Activated naive CD4-positive, alpha-beta T cell treated with anti-CD3 and anti-CD28 coated beads for 36 hours (primary cell): ENCODE data around the gene CFAP43. TPM values are rescaled to one million over a fixed set of nuclear protein-coding genes. Genes with fewer than 3 reads are reported as not detected.
"Not testable (repeated sequence)": the region's sequence is repeated elsewhere in the genome, so short reads cannot be mapped to it uniquely, and the experiment has no call there.

Experiments used
- CTCF ChIA-PET: fragments of 350-600 bp; sonication (Branson Sonifier 250); formaldehyde crosslinking; loops from one replicate; lab custom pipeline; 2021; ENCODE audit warnings: antibody characterized with exemption; lab: Charles Lee
- DNase-seq: peaks from one replicate; pipeline ENCODE4 v3.0.0-alpha.2; 2020
- H3K27ac Mint-ChIP-seq: one replicate; pipeline ENCODE4 v1.8.0; 2021; ENCODE audit warnings: mild to moderate bottlenecking, mixed read lengths
- H3K27me3 Mint-ChIP-seq: one replicate; pipeline ENCODE4 v1.8.0; 2021; ENCODE audit warnings: low read depth, mixed read lengths
- H3K36me3 Mint-ChIP-seq: one replicate; pipeline ENCODE4 v1.8.0; 2021; ENCODE audit warnings: low read depth, mixed read lengths
- H3K4me1 Mint-ChIP-seq: one replicate; pipeline ENCODE4 v1.8.0; 2021; ENCODE audit warnings: low read depth, mixed read lengths
- H3K4me3 Mint-ChIP-seq: one replicate; pipeline ENCODE4 v1.8.0; 2021; ENCODE audit warnings: mild to moderate bottlenecking, moderate library complexity, mixed read lengths
- H3K9me3 Mint-ChIP-seq: one replicate; pipeline ENCODE4 v1.8.0; 2021; ENCODE audit warnings: mixed read lengths
- intact Hi-C: fragments of 100-400 bp; cut with micrococcal nuclease; formaldehyde crosslinking; loops from one replicate; pipeline ENCODE4 v1.15.1; 2023
- total RNA-seq, 2 experiments: library from RNA; stranded (reverse); gene quantifications; one replicate each; pipeline ENCODE4 v1.2.3, GENCODE V29; 2021

The CFAP43 gene
- total RNA-seq, 2 experiments from 2014 or later = not detected

DNA sequence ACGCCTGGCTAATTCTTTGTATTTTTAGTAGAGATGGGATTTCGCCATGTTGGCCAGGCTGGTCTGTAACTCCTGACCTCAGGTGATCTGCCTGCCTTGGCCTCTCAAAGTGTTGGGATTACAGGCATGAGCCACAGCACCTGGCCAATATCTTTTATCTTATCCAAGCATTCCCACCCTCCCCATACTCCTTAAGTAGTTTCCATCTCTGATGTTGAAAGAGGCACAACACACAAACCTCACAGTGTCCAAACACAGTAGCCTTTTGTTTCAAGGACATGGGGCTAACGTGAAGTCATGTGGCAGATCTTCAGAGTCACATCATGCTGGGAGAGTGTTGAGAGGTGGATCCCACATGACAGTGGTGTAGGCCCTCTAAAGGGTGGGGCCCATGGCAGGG, 10.8 kb upstream of the CFAP43 start:
- intact Hi-C loops, H3K4me3 Mint-ChIP-seq, H3K27me3 Mint-ChIP-seq, CTCF ChIA-PET, H3K27ac Mint-ChIP-seq, DNase-seq, H3K9me3 Mint-ChIP-seq, H3K36me3 Mint-ChIP-seq: not testable (repeated sequence)
- peaks cover 11% of the 10 kb centered on the region for H3K4me1 Mint-ChIP-seq

DNA sequence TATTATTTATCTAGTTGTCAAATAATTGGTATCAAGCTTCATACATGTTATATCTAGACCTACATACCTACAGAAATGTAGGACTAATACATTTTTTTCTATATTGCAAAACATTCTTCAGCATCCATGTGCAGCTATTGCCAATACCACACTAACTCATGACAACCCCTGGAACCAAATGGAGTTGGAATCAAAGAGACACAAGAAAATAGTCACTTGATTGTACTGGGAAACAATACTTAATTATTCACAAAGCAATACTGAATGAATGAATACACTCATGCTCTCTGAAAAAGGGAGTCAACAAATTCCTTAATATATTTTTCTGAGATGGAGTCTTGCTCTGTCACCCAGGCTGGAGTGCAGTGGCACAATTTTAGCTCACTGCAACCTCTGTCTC, 10.4 kb upstream of the CFAP43 start:
- Mint-ChIP-seq H3K9me3 (no peaks in the 10 kb centered on the region), H3K4me3 (no peak overlapping the region), H3K27me3 (peaks cover 5% of the 10 kb centered on the region)

DNA sequence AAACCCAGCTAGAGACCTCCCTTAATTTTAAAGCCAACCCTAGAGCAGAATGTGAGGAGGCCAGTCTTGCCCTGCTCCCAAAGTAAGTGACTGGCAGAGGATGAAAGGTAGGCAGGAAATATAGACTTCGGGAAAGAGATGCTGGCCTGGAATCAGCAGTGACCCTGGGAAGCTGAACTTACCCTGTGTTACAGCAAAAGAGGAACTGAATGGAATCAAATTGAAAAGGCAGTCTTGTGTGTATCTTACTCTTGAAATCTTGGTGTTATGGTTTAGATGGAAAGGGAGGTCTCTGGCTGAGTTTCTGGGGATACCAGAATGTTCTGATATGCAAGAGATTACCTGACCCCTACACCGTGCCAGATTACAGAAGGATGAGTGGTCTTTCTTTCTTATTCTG, 7.9 kb upstream of the CFAP43 start:
- Mint-ChIP-seq H3K27ac (no peak overlapping the region), H3K9me3 (peaks cover 8% of the 10 kb centered on the region), H3K36me3 (no peaks in the 10 kb centered on the region), H3K4me3 (no peak overlapping the region), H3K4me1 (no peaks in the 10 kb centered on the region), H3K27me3 (peaks cover 9% of the 10 kb centered on the region)
- DNase-seq = no peak
- CTCF ChIA-PET = no interaction called here
- intact Hi-C loops = no loop called here

More for the DNA sequence above, 10.4 kb upstream of the CFAP43 start:
- intact Hi-C loops = no loop called here
- H3K36me3 Mint-ChIP-seq = no peaks in the 10 kb centered on the region
- CTCF ChIA-PET = no interaction called here
- H3K4me1 Mint-ChIP-seq = peaks cover 11% of the 10 kb centered on the region
- H3K27ac Mint-ChIP-seq = no peak overlapping the region
- DNase-seq = no peak

DNA sequence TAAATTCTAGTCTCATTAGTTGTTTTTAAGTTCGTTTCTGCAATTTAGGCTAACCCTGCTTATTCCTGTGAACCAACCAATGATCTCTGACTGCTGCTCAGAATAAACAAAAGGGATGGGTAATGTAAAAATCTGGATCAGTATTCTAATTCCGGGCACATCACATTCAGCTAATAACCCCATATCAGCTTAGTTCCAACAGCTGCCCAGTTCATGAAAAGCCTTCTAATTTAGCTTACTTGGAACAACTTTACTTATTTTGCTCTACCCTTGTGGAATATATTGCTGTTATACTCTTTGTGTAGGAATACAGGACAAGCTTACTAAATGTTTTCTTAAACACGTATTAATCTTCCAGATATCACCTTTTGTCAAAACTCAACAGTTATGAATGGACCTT, 3.6 kb upstream of the CFAP43 start:
- H3K4me1 Mint-ChIP-seq = peaks cover 6% of the 10 kb centered on the region
- CTCF ChIA-PET = no interaction called here
- peaks cover 19% of the 10 kb centered on the region for H3K9me3 Mint-ChIP-seq
- H3K27ac Mint-ChIP-seq = no peak overlapping the region
- H3K36me3 Mint-ChIP-seq = no peaks in the 10 kb centered on the region
- H3K4me3 Mint-ChIP-seq = no peak overlapping the region
- intact Hi-C loops = no loop called here
- DNase-seq = no peak
- H3K27me3 Mint-ChIP-seq = peaks cover 13% of the 10 kb centered on the region

DNA sequence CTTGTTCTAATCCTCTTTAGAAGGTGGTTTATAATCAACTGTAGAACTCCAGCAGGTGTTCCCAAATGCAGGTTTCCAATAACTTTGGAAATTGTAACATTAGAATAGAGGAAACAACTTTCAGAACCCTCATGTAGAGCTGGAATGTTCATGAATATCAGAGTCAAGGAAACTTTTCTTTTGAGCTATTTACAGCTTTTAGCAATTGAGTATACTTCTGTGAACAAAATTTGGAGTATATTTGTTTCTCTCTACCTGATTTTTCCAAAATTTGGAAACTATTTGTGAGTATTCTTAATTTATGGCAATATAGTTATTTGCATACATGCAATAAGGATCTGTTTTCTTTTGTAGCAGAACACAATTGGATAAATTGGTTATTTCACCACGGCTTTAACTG, 2.8 kb upstream of the CFAP43 start:
- H3K27ac Mint-ChIP-seq = no peak overlapping the region
- no peaks in the 10 kb centered on the region for H3K36me3 Mint-ChIP-seq
- H3K9me3 Mint-ChIP-seq = peaks cover 19% of the 10 kb centered on the region
- intact Hi-C loops = no loop called here
- no peak for DNase-seq
- H3K27me3 Mint-ChIP-seq = peaks cover 13% of the 10 kb centered on the region
- peaks cover 6% of the 10 kb centered on the region for H3K4me1 Mint-ChIP-seq
- CTCF ChIA-PET = no interaction called here
- no peak overlapping the region for H3K4me3 Mint-ChIP-seq

DNA sequence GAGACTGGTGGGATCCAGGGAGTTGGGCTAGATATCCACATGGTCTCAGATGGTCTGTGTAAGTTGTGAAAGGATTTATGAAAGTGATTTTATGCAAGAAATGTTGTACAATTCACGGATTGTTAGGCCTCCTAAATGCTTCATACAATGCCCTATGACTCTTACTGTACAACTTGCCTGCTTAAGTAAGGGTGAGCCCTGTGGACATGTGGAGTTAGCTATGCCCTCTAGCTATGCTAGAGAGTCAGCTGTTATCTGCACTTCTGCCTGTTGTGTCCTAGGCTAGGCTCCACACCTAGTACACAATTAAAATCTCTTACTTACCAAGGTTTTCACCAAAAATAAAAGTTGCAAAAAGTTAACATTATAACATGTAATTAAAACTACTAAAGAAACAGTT, 1.7 kb upstream of the CFAP43 start:
- H3K9me3 Mint-ChIP-seq = peaks cover 19% of the 10 kb centered on the region
- CTCF ChIA-PET = interaction anchor here (2.7 kb wide), 1 partner anchor 41 kb away, joined by 12 read pairs; no protein-coding TSS in a partner anchor
- H3K4me3 Mint-ChIP-seq = peak overlapping the region; percentile 45
- H3K4me1 Mint-ChIP-seq = peaks cover 6% of the 10 kb centered on the region
- peaks cover 8% of the 10 kb centered on the region for H3K27me3 Mint-ChIP-seq
- no peak for DNase-seq
- no peak overlapping the region for H3K27ac Mint-ChIP-seq
- intact Hi-C loops = no loop called here
- H3K36me3 Mint-ChIP-seq = no peaks in the 10 kb centered on the region

DNA sequence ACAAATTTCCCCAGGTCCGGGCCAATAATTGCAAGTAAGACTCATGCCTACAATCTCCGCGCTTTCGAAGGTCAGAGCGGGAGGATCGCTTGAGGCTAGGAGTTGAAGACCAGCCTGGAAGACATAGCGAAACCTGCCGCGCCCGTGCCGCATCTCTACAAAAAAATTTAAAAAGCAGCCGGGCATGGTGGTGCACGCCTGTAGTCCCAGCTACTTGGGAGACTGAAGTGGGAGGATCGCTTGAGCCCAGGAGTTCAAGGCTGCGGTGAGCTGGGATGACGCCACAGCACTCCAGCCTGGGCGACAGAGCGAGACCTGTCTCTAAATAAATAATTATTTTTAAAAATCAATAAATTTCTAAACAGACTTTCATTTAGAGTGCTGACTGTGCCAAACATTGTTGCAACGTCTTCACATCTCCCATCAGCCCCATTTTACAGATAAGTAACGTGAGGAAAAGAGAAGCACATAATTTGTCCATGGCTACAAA, 494 bp upstream of the CFAP43 start:
- intact Hi-C loops = loop anchor here (1.0 kb wide), 5 partner anchors 22 to 111 kb away; partner anchors contain the start of genes GSTO1 and GSTO2
- Mint-ChIP-seq H3K4me1 (peaks cover 6% of the 10 kb centered on the region), H3K4me3 (peak overlapping the region; percentile 87), H3K27me3 (peaks cover 8% of the 10 kb centered on the region), H3K9me3 (peaks cover 19% of the 10 kb centered on the region), H3K27ac (peak overlapping the region; percentile 50), H3K36me3 (no peaks in the 10 kb centered on the region)
- CTCF ChIA-PET = interaction anchor here (2.7 kb wide), 1 partner anchor 42 kb away, joined by 12 read pairs; no protein-coding TSS in a partner anchor
- DNase-seq = no peak

DNA sequence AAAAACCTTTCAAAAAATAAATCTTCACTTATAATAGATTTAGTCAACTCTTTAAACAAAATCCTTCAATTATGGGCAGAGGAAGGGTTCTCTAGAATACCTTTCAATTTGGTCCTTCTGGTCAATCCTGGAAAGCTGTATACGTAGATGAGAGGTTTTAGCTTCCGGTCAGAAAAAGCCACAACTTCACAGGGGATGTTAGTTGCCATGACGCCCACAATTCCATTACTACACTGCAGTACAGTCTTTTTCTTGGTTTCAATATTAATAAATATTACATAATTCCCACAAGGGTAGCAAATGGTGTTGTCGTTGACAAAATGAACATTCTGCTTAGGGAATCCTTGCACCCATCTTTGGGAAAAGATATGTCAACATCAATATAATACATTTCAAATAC, 1.7 kb downstream of the CFAP43 start:
- CTCF ChIA-PET = interaction anchor here (1.1 to 1.3 kb wide), 2 partner anchors 43 to 342 kb away, joined by 3 to 4 read pairs; no protein-coding TSS in a partner anchor
- intact Hi-C loops = no loop called here
- Mint-ChIP-seq H3K4me3 (no peak overlapping the region), H3K27ac (no peak overlapping the region), H3K27me3 (peaks cover 4% of the 10 kb centered on the region), H3K36me3 (no peaks in the 10 kb centered on the region), H3K9me3 (peaks cover 13% of the 10 kb centered on the region), H3K4me1 (peaks cover 6% of the 10 kb centered on the region)
- DNase-seq = no peak

DNA sequence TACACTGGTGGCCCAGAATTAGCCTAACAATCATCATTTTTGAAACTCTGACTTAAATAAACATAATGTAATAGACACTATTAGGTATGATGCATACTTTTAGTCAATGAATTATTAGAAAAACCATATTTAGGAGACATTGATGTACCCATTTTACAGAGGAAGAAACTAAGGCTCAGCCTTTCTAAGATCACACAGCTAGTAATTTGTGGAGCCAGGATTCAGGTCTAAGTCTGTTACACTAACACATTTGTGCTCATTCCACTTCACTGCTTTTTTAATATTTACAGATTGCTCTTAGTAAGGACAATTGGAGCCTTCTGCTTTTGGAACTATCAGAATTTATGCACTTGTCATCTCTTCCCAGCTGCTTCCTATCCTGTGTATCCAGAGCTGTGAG, 8.9 kb downstream of the CFAP43 start:
- no peak overlapping the region for H3K27ac Mint-ChIP-seq
- H3K4me1 Mint-ChIP-seq = no peaks in the 10 kb centered on the region
- CTCF ChIA-PET = no interaction called here
- H3K27me3 Mint-ChIP-seq = peaks cover 11% of the 10 kb centered on the region
- intact Hi-C loops = no loop called here
- H3K9me3 Mint-ChIP-seq = no peaks in the 10 kb centered on the region
- H3K4me3 Mint-ChIP-seq = no peak overlapping the region
- no peak for DNase-seq
- no peaks in the 10 kb centered on the region for H3K36me3 Mint-ChIP-seq

DNA sequence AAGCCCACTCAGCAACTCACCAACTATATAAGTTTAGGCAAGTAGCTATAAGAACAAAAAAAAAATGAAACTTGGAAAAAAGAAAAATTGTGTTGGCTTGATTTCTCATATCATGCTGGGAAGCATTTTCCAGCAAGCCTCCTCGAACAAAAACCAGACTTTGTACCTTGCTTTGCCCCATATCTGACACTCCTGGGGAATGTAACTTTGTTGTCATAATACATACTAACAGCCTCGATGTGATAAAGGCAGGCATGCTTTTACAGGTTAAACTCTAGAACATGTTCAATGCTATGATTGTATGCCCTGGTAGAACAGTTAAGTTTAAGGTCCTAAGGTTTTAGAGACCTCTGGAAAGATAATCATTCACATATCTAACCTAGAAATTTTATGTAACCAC, 11.6 kb downstream of the CFAP43 start:
- Mint-ChIP-seq H3K36me3 (no peaks in the 10 kb centered on the region), H3K27ac (no peak overlapping the region), H3K4me1 (no peaks in the 10 kb centered on the region), H3K4me3 (no peak overlapping the region), H3K9me3 (no peaks in the 10 kb centered on the region), H3K27me3 (peaks cover 11% of the 10 kb centered on the region)
- CTCF ChIA-PET = no interaction called here
- no peak for DNase-seq
- intact Hi-C loops = no loop called here

DNA sequence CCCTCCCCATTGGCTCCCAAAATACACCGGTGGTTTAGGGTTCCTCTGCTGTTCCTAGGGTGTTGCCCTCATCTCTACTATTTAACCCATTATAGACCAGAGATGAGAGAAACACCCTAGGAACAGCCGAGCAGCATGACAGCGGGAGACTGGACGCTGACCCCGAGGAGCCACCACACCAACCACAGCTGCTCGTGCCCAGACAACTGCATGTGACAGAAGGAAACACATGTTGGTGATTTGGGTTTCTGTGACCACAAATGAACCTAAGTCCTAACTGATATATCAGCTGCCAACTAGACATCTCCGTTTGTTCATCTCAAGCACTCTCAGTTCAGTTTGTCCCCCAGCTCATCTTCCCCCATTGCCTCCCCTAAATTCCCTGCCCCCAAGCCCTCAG, 13.4 kb downstream of the CFAP43 start:
- Mint-ChIP-seq H3K4me3 (no peak overlapping the region), H3K27ac (no peak overlapping the region), H3K27me3 (peaks cover 11% of the 10 kb centered on the region), H3K4me1 (no peaks in the 10 kb centered on the region), H3K36me3 (no peaks in the 10 kb centered on the region), H3K9me3 (no peaks in the 10 kb centered on the region)
- CTCF ChIA-PET = interaction anchor here (0.6 kb wide), 1 partner anchor 56 kb away, joined by 3 read pairs; no protein-coding TSS in a partner anchor
- DNase-seq = no peak
- intact Hi-C loops = no loop called here

DNA sequence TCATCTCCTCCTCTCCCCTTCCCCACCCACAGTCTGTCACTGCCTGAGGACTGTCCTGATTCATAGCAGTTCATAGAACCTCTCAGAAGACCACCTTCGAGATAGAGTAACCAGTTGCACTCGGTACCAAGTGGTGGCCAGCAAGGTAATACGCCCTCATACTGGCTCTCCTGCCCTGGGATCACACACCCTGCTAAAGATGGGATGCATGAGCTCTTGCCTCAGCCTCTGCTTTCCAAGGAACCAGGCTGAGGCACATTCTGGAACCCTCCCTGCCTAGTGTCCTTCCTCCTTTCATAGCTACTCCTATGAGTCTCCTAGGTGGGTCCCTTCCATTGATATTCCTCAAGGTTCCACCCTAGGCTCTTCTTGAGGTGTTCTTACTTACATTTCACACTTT, 15.5 kb downstream of the CFAP43 start:
- Mint-ChIP-seq H3K27ac (no peak overlapping the region), H3K4me3 (no peak overlapping the region), H3K36me3 (no peaks in the 10 kb centered on the region), H3K27me3 (peaks cover 11% of the 10 kb centered on the region), H3K9me3 (no peaks in the 10 kb centered on the region), H3K4me1 (no peaks in the 10 kb centered on the region)
- CTCF ChIA-PET = no interaction called here
- no peak for DNase-seq
- intact Hi-C loops = no loop called here

DNA sequence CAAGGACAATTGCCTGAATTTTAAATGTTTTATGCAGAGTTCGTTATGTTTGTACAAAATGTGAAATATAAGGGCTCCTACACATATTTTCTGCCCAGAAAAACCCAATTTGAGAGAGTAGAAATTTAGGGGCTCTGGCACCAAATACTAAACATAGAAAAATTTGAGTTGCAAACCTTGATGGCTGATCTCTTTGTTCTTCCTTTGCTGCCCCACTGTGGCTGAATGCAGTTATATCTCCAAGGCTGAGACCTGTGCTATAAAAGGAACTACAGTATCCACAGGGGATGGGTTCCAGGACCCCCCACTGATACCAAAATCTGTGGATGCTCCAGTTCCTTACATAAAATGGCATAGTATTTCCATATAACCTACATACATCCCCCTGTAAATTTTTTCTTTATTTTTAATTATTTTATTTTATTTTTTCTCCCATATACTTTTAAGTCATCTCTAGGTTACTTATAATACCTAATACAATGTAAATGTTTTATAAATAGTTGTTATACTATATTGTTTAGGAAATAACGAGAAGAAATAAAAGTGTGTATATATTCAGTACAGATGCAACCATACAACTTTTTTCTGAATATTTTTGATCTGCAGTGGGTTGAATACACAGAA, 22.5 kb downstream of the CFAP43 start:
- no peaks in the 10 kb centered on the region for H3K4me1 Mint-ChIP-seq
- no peak overlapping the region for H3K4me3 Mint-ChIP-seq
- no peaks in the 10 kb centered on the region for H3K36me3 Mint-ChIP-seq
- peak; percentile 67 for DNase-seq
- H3K27me3 Mint-ChIP-seq = no peaks in the 10 kb centered on the region
- CTCF ChIA-PET = interaction anchor here (0.8 kb wide), 1 partner anchor 10 kb away, joined by 3 read pairs; no protein-coding TSS in a partner anchor
- no peak overlapping the region for H3K27ac Mint-ChIP-seq
- H3K9me3 Mint-ChIP-seq = no peaks in the 10 kb centered on the region
- intact Hi-C loops = loop anchor here (1.0 kb wide), 3 partner anchors 164 to 496 kb away; no protein-coding TSS in a partner anchor
